ENCODE data around the gene POLN.

Gene POLN

GRCh38 chr4:2070421-2071251 is 171.3 kb downstream of the POLN start:
- DNase-seq (ENCODE audit: low spot score) = no peak

DNA sequence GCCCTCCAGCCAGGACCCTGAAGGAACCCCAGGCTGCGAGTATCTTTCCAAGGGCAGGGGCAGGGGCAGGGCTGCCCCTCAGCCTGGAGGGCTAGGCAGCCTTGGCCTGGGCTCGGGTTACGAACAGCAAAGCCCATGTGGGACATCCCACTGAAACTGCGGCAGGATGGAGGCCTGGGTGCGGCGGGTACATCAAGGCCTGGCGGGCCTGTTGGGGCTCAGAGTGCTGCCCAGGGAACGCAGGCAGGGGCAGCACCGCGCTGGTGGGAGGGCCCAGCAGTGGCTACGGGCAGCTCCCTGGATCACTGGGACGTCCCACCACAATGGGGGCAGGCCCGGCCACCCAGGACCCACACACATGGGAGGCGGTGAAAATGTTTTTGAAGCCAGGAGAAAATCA is 171.9 kb downstream of the POLN start:
- no peak for DNase-seq (ENCODE audit: low spot score)

DNA sequence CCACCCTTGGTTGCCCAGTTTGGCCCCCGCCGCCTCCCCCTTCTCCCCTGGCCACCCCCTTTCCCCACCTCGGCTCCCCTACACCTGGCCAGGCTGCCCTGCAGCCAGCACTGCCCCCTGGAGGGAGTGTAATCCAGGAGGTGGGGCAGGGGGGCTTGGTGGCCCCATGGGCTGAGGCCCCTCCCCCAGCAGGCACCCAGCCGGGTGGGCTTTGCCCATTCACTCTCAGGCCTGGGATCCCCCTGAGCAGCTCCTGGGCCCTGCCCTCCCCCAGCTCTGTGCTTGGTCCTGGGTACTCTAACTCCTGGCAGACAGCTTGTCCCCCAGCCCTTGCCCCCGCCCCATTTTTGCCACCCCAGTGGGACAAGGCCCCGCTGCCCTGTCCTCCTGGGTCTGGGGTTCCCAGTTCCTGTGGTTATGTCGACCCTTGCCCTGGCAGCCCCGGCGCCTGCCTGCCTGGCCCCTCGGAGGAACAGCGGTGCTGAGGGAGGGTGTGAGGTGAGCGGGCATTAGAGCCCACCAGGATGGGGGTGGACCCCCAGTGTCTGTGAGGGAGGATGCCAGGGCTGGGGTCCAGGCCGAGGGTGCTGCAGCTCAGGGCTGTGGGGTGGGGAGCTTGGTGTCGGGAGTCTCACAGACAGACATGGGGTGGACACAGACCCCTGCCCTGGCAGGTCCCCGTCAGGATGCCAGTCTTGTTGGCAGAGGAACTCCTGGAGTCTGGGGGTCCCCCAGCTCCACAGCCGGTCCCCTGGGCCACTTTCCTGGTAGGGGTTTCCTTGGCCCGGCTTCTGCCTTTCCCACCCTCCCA is 172.6 kb downstream of the POLN start:
- DNase-seq (ENCODE audit: low spot score) = no peak

GRCh38 chr4:2068566-2068965 is 173.4 kb downstream of the POLN start:
- DNase-seq (ENCODE audit: low spot score) = no peak

- no peak for DNase-seq (ENCODE audit: low spot score)
Observed at GRCh38 chr4:2068198-2068470, 173.8 kb downstream of the POLN start.

DNA sequence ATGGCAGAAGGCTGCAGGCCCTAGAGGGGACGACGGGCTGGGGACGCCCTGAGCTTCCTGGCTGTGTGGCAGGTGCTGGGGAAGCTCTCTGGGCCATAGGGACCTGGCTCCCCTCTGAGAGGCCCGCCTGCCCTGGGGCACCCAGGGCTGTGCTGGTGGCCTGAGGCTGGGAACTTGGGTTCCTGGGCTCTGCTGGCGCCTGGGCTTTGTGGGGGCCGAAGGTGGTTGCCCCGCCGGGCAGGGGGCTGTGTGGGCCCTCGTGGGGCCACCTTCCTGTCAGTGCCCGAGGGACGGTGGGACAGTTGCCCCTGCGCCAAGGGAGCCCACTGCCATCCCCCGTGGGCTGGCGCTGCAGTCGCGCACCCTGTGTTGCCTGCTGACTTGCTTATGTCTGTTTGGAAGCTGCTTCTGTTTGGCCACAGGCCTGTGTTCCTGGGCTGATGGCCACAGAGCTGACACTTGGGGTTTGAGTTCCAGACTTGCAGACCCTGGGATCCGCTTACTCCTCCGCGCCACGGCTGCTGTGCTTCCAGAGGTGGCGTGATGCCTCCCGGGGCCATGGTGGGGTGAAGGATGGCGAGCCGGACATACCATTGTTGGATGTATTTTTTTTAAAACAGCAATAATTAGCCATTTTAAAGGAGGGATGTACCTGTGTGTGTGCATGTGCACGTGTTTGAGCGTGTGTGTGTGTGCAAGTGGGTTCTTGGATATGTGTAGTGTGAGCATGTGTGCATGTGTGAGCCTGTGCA is 174.3 kb downstream of the POLN start:
- DNase-seq (ENCODE audit: low spot score) = no peak

- no peak for DNase-seq (ENCODE audit: low spot score)
Observed at GRCh38 chr4:2066571-2067445, 175.1 kb downstream of the POLN start.

DNA sequence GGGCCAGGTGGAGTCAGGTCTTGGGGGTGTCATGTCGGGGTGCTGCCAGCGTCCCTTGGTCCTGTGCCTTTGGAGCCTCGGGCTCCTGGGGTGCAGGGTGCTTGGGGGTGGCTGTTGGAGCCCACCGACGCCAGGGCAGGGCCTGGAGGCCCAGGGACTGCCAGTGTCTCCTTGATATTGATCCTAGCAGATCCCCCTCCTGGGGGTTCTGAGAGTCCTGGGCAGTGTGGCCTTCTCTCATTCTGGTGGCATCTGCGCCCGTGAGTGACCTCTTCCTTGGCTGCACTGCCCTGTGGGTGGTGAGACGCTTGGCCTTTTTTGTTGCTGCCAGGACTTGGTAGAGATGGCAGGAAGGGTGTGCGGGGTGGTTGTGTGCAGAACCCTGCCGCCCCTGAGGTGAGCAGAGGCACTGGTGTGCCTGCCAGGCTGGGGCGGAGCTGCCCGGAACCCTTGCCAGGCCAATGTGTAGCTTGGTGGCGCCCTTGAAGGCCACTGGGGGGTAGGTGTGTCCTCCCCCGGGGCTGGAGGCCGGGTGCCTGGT is 175.8 kb downstream of the POLN start:
- no peak for DNase-seq (ENCODE audit: low spot score)

DNA sequence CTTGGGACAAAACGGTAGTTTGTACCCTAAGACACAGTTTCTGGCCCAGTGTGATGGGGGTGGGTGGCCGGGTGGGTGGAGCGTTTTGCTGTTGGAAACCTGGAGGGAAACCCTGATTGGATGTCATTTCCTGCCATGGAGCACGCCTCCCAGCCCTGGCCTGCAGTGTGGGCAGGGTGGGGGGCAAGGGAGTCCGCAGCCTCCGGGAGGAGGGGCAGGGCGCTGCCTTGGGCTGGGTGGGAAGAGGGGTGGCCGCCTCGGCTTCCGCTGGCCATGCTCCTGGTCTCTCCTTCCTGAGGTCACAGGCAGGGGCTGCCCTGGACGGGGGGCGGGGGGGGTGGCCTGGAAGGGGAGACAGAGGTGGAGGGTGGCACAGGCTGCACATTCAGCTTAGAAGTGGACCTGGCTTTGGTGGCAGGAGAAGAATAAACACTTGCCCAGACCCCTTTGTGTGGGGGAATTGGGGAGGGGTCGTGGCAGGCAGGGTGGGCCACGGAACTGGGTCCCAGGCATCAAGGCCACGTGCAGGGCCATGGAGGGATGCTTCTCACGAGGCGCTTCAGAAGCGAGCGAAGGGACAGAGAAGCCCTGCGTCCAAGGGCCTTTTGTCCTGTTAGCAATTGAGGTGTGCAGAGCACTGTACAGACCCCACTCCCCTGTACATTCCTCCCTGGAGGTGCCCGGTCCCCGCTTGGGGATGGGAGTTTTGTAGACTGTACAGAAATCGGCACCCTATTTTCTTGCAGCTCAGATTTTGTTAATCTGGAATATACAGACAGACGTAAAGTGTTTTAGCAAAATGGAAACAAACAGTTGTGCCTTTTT is 176.6 kb downstream of the POLN start:
- DNase-seq (ENCODE audit: low spot score) = no peak

GRCh38 chr4:2064276-2064991 is 177.5 kb downstream of the POLN start:
- no peak for DNase-seq (ENCODE audit: low spot score)

DNA sequence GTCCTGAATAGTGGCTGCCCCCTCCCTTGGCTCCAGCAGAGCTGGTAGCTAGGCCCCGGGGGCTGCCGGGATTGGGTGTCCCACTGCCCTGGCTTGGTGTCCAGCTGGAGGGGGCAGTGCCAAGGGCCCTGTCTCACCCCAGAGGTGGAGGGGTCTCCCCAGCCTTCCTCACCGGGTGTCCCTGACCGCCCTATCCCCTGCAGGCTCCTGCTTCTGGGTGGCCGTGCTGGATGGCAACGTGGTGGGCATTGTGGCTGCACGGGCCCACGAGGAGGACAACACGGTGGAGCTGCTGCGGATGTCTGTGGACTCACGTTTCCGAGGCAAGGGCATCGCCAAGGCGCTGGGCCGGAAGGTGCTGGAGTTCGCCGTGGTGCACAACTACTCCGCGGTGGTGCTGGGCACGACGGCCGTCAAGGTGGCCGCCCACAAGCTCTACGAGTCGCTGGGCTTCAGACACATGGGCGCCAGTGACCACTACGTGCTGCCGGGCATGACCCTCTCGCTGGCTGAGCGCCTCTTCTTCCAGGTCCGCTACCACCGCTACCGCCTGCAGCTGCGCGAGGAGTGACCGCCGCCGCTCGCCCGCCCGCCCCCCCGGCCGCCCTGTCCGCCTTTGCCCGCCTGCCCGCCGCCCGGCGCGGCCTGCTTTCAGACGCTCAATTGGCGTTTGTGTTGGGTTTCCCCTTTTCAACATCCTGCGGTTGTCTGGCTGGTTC is 178.2 kb downstream of the POLN start:
- DNase-seq (ENCODE audit: low spot score) = no peak

DNA sequence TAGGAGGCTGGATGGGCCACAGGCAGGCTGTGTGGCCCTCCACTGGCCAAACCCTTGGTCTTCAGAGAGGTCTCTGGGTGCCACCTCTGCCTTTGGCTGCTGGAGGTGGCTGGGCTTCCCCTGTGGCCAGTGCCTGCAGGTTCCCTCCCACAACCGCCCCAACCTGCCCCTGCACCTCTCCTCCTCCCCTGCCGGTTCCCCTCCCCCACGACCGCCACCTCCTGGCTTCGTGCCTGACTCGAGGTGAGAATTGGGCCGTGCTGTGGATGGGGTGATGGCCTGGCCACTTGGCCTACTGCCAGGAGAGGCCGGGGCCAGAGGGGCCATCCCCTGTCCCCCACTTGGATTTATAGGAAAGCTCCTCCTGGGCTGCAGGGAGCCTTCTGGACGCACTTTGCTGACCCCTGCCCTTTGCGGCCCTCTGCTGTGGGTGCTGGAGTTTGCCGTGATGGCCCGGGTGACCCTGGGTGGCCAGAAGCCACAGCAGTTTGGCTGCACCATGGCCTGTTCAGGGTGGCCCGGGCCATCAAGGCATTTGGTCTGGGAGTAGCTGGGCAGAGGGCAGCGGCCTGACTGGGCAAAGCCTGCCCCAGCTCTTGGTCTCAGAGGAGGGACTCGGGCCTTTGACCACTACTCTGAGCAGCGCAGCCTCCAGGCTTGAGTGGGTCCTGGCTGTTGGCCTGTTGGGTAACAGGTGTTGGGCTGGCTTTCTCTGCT is 179.0 kb downstream of the POLN start:
- no peak for DNase-seq (ENCODE audit: low spot score)

- no peak for DNase-seq (ENCODE audit: low spot score)
Observed at GRCh38 chr4:2062168-2062807, 179.6 kb downstream of the POLN start.

DNA sequence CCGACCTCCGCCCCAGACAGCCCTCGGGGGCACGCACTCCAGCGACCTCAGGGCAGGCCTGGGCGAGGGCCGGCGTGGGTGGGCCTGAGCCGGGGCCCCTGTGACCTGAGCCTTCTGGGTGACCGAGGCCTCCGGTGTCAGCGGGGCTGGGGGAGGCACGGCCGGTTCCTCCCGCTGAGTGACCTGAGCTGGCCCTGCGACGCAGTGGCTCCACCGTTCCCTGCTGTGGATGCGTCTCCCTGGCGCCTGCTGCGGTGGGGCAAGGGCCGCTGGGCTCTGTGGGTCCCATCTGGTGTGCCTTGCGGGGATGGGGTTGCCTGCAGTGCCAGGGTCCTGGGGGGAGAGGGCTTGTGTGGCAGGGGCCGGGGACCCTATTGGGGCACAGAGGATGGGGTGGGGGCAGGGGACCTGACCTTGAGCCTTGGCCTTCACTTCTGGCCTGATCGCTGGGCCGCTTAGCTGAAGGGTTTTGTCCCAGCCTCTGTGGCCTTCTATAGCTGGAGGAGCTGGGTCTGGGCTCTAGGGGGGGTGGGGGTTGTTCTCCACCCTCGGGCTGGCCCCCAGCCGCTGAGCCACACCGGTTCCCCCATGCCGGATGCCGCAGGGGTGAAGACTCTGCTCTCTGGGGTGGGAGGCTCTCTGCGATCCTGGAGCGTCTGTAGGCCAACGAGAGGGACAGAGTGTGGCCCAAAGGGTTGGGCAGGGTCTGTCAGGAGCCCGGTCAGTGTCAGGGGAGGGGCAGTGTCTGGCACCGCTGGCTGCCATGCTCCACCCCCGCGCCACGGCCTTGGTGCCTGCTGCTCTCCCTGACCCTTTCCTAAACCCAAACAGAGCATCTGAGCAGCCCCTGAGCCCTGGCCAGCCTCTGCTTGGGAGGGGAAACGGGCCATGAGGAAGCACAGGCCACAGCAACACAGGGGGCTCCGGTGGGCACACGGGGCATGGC is 180.5 kb downstream of the POLN start:
- DNase-seq (ENCODE audit: low spot score) = no peak

DNA sequence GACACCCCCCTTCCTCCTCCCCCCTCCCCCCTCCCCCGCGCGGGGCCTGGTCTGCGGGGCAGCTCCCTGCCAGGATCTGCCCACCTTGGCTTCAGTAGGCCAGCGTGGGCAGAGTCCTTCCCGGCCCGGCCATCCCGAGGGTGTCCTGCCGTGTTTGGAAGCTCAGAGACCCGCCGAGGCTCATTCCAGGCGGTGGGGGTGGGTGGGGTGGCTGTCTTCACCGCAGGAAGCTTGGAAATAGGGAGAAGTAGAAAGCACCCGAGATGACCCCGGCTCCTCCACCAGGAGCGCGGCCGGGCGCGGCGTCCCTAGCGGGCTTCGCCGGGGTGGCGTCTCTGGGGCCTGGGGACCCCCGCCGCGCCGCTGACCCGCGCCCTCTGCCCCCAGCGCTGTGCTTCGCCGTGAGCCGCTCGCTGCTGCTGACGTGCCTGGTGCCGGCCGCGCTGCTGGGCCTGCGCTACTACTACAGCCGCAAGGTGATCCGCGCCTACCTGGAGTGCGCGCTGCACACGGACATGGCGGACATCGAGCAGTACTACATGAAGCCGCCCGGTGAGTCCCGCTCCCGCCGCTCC is 181.2 kb downstream of the POLN start:
- no peak for DNase-seq (ENCODE audit: low spot score)

DNA sequence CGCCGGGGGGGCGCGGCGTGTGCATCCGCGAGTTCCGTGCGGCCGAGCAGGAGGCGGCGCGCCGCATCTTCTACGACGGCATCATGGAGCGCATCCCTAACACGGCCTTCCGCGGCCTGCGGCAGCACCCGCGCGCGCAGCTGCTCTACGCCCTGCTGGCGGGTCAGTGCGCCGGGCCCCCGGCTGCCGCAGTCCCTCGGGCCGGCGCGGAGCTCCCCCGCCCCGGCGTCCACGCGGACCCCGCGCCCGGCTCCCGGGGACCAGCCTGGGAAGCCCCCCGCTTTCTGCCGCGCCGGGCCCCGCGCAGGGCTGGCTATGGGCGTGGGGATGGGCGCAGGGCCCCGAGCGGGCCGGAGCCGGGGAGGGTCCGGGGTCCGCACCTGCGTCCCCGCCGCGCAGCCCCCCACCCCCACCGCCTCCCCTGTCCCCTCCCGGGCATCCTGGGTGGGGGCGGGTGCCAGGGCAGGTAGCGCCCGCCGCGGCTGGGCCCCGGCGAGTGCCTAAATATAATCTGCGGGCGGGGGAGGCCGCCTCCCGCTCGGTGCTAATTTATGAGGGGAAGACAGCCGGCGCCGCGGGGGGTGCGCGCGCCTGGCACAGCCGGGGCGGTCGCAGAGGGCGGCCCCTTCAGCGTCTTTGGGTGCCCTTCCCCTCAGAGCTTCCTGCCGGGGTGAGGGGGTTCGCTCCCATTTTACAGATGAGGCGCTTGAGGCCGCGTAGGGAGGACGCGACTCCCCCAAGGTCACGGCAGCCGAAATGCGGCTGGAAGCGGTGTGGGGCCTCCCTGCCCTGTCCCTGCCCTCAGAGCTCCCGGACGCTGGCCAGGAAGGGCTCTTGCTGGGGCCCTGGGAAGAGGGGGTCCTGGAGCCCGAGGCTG is 182.0 kb downstream of the POLN start:
- DNase-seq (ENCODE audit: low spot score) = no peak

Measured in AG08396 (cell line).